ENCODE data around the gene GP9. TPM values are rescaled to one million over a fixed set of nuclear protein-coding genes. Genes with fewer than 3 reads are reported as not detected.
"Not testable (repeated sequence)": the region's sequence is repeated elsewhere in the genome, so short reads cannot be mapped to it uniquely, and the experiment has no call there.

GP9 gene
- total RNA-seq, 1 donor from 2014 or later = 1.5 TPM

- Mint-ChIP-seq H3K36me3 (ENCODE audit: low read depth, unreplicated experiment) (peaks cover 4% of the 10 kb centered on the region), H3K4me3 (ENCODE audit: unreplicated experiment) (no peak overlapping the region), H3K4me1 (ENCODE audit: unreplicated experiment) (peaks cover 9% of the 10 kb centered on the region), H3K27ac (ENCODE audit: unreplicated experiment) (no peak overlapping the region), H3K27me3 (ENCODE audit: unreplicated experiment) (peaks cover 3% of the 10 kb centered on the region), H3K9me3 (ENCODE audit: unreplicated experiment) (no peaks in the 10 kb centered on the region)
- TF ChIP-seq CTCF (IDR thresholded peaks at IDR 0.05; ENCODE audit: unreplicated experiment) = no peak
- no peak for DNase-seq (ENCODE audit: low spot score)
Observed at GRCh38 chr3:129063841-129064482, 3.4 kb downstream of the GP9 start.

DNA sequence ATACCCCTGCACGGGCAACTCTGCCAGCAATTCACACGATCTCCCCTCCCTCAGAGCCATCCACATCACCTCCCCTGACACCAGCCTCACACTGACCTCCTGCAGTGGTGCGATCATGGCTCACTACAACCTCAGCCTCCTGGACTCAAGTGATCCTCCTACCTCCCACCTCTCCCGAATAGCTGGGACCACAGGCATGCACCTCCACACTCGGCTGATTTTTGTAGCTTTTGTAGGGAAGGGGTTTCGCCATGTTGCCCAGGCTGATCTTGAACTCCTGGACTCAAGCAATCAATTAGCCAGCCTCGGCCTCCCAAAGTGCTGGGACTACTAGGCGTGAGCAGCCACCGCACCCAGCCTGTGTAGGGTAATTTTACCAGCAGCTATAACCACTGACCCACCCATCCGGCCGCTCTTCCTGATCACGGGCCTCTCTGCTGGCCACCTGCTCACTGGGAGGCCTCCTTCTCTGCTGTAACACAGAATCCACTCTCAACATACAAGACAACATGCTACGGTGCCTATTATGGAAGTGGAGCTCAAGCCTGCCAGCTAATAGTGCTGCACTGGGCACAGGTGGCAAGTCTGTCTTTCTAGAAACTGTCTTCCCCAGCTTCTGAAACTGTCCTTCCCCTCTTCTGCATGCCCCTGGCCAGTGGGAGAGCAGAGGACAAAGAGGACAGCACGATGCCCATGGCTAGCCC lies 4.6 kb downstream of the GP9 start:
- Mint-ChIP-seq H3K4me3 (ENCODE audit: unreplicated experiment) (peak overlapping the region; percentile 14), H3K4me1 (ENCODE audit: unreplicated experiment) (peaks cover 11% of the 10 kb centered on the region), H3K27ac (ENCODE audit: unreplicated experiment) (no peak overlapping the region), H3K27me3 (ENCODE audit: unreplicated experiment) (peaks cover 3% of the 10 kb centered on the region), H3K36me3 (ENCODE audit: low read depth, unreplicated experiment) (peaks cover 4% of the 10 kb centered on the region), H3K9me3 (ENCODE audit: unreplicated experiment) (peaks cover 6% of the 10 kb centered on the region)
- TF ChIP-seq CTCF (IDR thresholded peaks at IDR 0.05; ENCODE audit: unreplicated experiment) = no peak
- no peak for DNase-seq (ENCODE audit: low spot score)

- TF ChIP-seq CTCF (IDR thresholded peaks at IDR 0.05; ENCODE audit: unreplicated experiment) = no peak
- peaks cover 14% of the 10 kb centered on the region for H3K4me1 Mint-ChIP-seq (ENCODE audit: unreplicated experiment)
- no peak overlapping the region for H3K27ac Mint-ChIP-seq (ENCODE audit: unreplicated experiment)
- peaks cover 7% of the 10 kb centered on the region for H3K9me3 Mint-ChIP-seq (ENCODE audit: unreplicated experiment)
- H3K36me3 Mint-ChIP-seq (ENCODE audit: low read depth, unreplicated experiment) = peaks cover 4% of the 10 kb centered on the region
- H3K27me3 Mint-ChIP-seq (ENCODE audit: unreplicated experiment) = peaks cover 3% of the 10 kb centered on the region
- H3K4me3 Mint-ChIP-seq (ENCODE audit: unreplicated experiment) = peak overlapping the region; percentile 14
- no peak for DNase-seq (ENCODE audit: low spot score)
Observed at GRCh38 chr3:129065720-129066073, 5.1 kb downstream of the GP9 start.

DNA sequence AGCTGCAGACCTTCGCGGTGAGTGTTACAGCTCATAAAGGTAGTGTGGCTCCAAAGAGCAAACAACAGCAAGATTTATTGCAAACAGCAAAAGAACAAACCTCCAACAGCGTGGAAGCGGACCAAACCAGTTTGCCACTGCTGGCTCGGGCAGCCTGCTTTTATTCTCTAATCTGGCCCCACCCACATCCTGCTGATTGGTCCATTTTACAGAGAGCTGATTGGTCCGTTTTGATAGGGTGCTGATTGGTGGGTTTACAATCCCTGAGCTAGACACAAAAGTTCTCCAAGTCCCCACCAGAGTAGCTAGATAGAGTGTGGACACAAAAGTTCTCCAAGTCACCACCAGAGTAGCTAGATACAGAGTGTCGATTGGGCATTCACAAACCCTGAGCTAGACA lies 7.1 kb downstream of the GP9 start:
- H3K27ac Mint-ChIP-seq (ENCODE audit: unreplicated experiment); DNase-seq (ENCODE audit: low spot score); H3K4me3 Mint-ChIP-seq (ENCODE audit: unreplicated experiment): not testable (repeated sequence)

DNA sequence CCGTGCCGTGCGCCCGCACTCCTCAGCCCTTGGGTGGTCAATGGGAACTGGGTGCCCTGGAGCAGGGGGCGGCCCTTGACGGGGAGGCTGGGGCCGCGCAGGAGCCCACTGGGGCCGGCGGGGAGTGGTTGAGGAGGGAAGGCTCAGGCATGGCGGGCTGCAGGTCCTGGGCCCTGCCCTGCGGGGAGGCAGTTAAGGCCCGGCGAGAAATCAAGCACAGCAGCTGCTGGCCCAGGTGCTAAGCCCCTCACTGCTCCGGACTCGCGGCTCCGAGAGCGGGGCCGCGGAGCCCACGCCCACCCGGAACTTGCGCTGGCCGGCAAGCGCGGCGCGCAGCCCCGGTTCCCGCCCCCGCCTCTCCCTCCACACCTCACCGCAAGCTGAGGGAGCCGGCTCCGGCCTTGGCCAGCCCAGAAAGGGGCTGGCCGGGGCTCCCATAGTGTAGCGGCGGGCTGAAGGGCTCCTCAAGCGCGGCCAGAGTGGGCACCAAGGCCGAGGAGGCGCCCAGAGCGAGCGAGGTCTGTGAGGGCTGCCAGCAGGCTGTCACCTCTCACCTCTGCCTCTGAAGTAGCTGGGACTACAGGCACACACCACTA lies 7.8 kb downstream of the GP9 start:
- H3K36me3 Mint-ChIP-seq (ENCODE audit: low read depth, unreplicated experiment) = peaks cover 4% of the 10 kb centered on the region
- peaks cover 1% of the 10 kb centered on the region for H3K27me3 Mint-ChIP-seq (ENCODE audit: unreplicated experiment)
- peaks cover 7% of the 10 kb centered on the region for H3K9me3 Mint-ChIP-seq (ENCODE audit: unreplicated experiment)
- no peak overlapping the region for H3K4me3 Mint-ChIP-seq (ENCODE audit: unreplicated experiment)
- no peak overlapping the region for H3K27ac Mint-ChIP-seq (ENCODE audit: unreplicated experiment)
- DNase-seq (ENCODE audit: low spot score) = no peak
- TF ChIP-seq CTCF (IDR thresholded peaks at IDR 0.05; ENCODE audit: unreplicated experiment) = no peak
- H3K4me1 Mint-ChIP-seq (ENCODE audit: unreplicated experiment) = peaks cover 18% of the 10 kb centered on the region

More for the DNA sequence above, 7.1 kb downstream of the GP9 start:
- not testable (repeated sequence) for H3K36me3 Mint-ChIP-seq (ENCODE audit: low read depth, unreplicated experiment); H3K27me3 Mint-ChIP-seq (ENCODE audit: unreplicated experiment); H3K9me3 Mint-ChIP-seq (ENCODE audit: unreplicated experiment)
- H3K4me1 Mint-ChIP-seq (ENCODE audit: unreplicated experiment) = peaks cover 18% of the 10 kb centered on the region

GRCh38 chr3:129069313-129070085 lies 8.9 kb downstream of the GP9 start:
- not testable (repeated sequence) for H3K4me3 Mint-ChIP-seq (ENCODE audit: unreplicated experiment); H3K27me3 Mint-ChIP-seq (ENCODE audit: unreplicated experiment); H3K36me3 Mint-ChIP-seq (ENCODE audit: low read depth, unreplicated experiment); DNase-seq (ENCODE audit: low spot score); H3K9me3 Mint-ChIP-seq (ENCODE audit: unreplicated experiment)
- Mint-ChIP-seq H3K27ac (ENCODE audit: unreplicated experiment) (peak overlapping the region; percentile 62), H3K4me1 (ENCODE audit: unreplicated experiment) (peaks cover 18% of the 10 kb centered on the region)
